ENCODE results near the gene PGS1.

GRCh38 chr17:78427140-78427539 lies 48.7 kb downstream of the PGS1 start:
- TF ChIP-seq CTCF (IDR thresholded peaks at IDR 0.05) (no peak), POLR2AphosphoS5 (IDR thresholded peaks at IDR 0.05) (no peak), POLR2A (IDR thresholded peaks at IDR 0.05) (no peak)
